ENCODE measurements around the gene H3-3A.

The H3-3A gene

GRCh38 chr1:226054519-226055327 lies 7.8 kb upstream of the H3-3A start:
- DNase-seq, result no peak

- DNase-seq, result no peak
These were observed 2.8 kb upstream of the H3-3A start for GRCh38 chr1:226059709-226060108.

GRCh38 chr1:226060427-226060826 lies 2.1 kb upstream of the H3-3A start:
- DNase-seq, result no peak

GRCh38 chr1:226061068-226061840 lies 1.3 kb upstream of the H3-3A start:
- DNase-seq, result peak; percentile 52

- DNase-seq, result peak; percentile 78
These were observed 517 bp upstream of the H3-3A start for GRCh38 chr1:226061841-226062557.

GRCh38 chr1:226063224-226063976 lies 884 bp downstream of the H3-3A start:
- DNase-seq, result peak; percentile 47

- DNase-seq, result peak; percentile 72
These were observed 1.7 kb downstream of the H3-3A start for GRCh38 chr1:226063977-226064815.

- DNase-seq, result peak; percentile 83
These were observed 2.3 kb downstream of the H3-3A start for GRCh38 chr1:226064816-226065248.

- peak; percentile 71 for DNase-seq
These were observed 4.0 kb downstream of the H3-3A start for GRCh38 chr1:226066415-226067078.

GRCh38 chr1:226069811-226070489 lies 7.4 kb downstream of the H3-3A start:
- DNase-seq, result no peak

- DNase-seq, result no peak
These were observed 9.8 kb downstream of the H3-3A start for GRCh38 chr1:226072347-226072746.

GRCh38 chr1:226073184-226073950 lies 10.9 kb downstream of the H3-3A start:
- no peak for DNase-seq

GRCh38 chr1:226074046-226074445 lies 11.5 kb downstream of the H3-3A start:
- no peak for DNase-seq

GRCh38 chr1:226076378-226076777 lies 13.9 kb downstream of the H3-3A start:
- DNase-seq, result no peak

- DNase-seq, result no peak
These were observed 15.9 kb downstream of the H3-3A start for GRCh38 chr1:226078374-226078773.

GRCh38 chr1:226082587-226082917 lies 20.0 kb downstream of the H3-3A start:
- no peak for DNase-seq

- DNase-seq, result no peak
These were observed 20.4 kb downstream of the H3-3A start for GRCh38 chr1:226082959-226083301.

GRCh38 chr1:226083302-226084101 lies 21.0 kb downstream of the H3-3A start:
- DNase-seq, result peak; percentile 81

GRCh38 chr1:226085675-226086285 lies 23.3 kb downstream of the H3-3A start:
- DNase-seq, result no peak
